ENCODE results near the gene COPS9. TPM values are rescaled to one million over a fixed set of nuclear protein-coding genes. Genes with fewer than 3 reads are reported as not detected.
A peak's percentile ranks its signal among the peaks of the same experiment; 100 is the strongest.

Gene COPS9
- total RNA-seq, 1 experiment from 2014 or later = 204 TPM

DNA sequence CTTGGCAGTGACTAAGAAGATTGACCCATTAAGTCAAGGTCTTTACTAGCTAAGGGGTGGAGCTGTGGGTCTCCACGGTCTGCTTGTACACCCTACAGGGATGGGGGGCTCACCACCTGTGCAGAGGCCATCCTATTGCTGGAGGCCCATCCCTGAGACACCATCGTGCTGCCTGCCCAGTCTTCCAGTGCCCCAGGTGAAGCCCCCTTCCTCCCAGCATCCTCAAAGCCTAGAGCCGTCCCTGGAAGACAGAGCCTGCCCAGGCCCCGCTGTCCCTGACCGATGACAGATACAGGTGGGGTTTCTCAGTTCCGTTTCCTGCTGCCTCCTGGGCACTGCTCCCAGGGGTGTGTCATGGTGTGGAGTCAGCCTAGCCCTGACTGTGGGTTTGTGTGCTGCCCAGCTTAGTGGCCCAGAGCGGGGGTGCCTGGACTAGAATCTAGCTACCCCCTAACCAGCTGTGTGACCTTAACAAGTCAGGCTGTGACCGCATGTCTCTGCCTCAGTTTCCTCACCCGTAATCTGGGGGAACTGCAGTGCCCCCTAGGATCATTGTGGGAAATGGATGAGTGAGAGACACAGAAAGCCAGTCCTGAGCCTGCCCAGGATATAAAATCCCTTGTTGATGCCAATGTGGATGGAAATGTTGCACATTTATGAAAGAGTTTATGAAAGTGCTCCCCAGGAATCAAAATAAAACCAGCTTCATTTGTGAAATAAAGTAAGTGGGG, 2.3 kb upstream of the COPS9 start:
- peak; percentile 25 for DNase-seq

DNA sequence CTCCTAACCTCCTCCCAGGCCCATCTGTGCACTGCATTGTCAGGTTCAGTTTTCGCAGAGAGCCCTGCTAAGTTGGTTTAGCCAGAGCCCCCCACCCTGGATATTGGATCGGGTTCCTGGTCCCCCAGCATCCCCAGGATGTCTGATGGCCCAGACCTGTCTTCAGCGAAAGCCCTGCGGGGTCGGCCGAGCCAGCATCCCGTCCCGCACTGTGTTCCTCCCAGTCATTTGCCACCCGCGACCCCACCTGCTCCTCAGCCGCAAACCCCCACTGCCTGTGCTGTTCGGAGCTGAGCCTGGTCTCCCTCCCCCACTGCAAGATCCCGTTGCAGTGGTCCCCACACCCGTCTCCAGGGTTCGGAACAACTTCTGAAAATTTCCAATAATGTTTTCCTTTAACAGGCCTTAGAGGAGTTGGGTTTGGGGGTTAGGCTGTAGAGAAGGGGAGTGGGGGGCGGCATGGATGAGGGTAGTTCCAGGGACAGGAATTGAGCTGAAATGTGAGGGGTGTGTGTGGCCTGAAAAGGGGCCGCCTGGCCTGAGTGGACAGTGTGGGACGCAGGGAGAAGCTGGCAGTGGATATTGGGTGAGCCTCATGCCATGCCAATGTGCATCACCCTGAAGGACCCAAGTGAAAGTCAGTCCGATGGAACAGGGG, 1.6 kb upstream of the COPS9 start:
- Histone ChIP-seq H3K36me3 (replicated peaks; ENCODE audit: control insufficient read depth, insufficient read depth, low read length) (peaks cover 3% of the 10 kb centered on the region), H3K27me3 (ENCODE audit: control insufficient read depth, insufficient read depth, low read length) (peaks cover 5% of the 10 kb centered on the region; the same call in 1 of the 2 replicates), H3K4me3 (ENCODE audit: insufficient read depth, low read depth, low read length) (no peak overlapping the region)
- DNase-seq = peak; percentile 52

More for the DNA sequence above, 2.3 kb upstream of the COPS9 start:
- H3K27me3 ChIP-seq (ENCODE audit: control insufficient read depth, insufficient read depth, low read length) = peaks cover 5% of the 10 kb centered on the region; the same call in 1 of the 2 replicates
- no peak overlapping the region for H3K4me3 ChIP-seq (ENCODE audit: insufficient read depth, low read depth, low read length)
- H3K36me3 ChIP-seq (replicated peaks; ENCODE audit: control insufficient read depth, insufficient read depth, low read length) = no peaks in the 10 kb centered on the region; the same call in 1 of the 2 replicates

DNA sequence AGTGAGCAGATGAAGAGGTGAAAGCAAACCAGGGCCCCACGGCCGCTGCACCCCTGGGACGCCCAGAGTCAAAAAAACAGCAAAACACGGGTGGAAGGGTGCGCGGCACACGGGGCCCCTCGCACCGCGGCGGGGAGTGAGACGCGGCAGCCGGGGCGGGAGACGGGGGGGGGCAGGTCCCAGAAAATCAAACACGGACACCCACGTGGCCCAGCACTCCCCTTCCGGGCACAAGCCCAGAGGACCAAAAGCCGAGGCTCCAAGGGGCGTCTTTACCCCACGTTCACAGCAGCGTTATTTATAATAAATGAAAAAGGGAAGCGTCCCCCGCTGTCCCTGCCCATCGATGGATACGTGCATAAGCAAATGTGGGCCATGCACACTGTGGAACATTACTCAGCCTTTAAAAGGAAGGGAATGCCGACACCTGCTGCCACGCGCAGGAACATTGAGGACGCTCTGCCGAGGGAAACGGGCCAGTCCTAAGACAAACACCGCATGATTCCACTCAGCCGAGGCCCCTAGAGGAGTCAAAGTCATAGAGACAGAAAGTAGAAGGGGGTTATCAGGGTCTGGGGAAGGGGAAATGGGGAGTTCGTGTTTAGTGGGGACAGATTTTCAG, 677 bp upstream of the COPS9 start:
- H3K27me3 ChIP-seq (ENCODE audit: control insufficient read depth, insufficient read depth, low read length) = peaks cover 5% of the 10 kb centered on the region; the same call in 1 of the 2 replicates
- H3K36me3 ChIP-seq (replicated peaks; ENCODE audit: control insufficient read depth, insufficient read depth, low read length) = peaks cover 11% of the 10 kb centered on the region
- peak overlapping the region; percentile 95 for H3K4me3 ChIP-seq (ENCODE audit: insufficient read depth, low read depth, low read length)
- DNase-seq = peak; percentile 50

DNA sequence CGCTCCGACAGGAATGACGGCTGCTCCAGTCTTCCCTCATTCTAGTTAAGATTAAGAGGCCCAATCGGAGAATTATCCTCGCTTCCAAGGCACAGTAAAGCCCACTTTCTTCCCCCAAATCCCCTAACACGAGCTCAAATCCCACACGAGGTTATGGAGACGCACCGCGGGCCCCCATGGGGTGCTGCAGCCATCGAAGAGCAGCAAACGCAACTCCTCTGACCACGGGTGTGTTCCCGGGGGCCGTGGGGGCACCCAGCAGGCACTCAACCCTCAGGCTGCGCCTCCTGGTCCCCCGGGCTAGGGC, 446 bp downstream of the COPS9 start:
- Histone ChIP-seq H3K36me3 (replicated peaks; ENCODE audit: control insufficient read depth, insufficient read depth, low read length) (peaks cover 18% of the 10 kb centered on the region), H3K27me3 (ENCODE audit: control insufficient read depth, insufficient read depth, low read length) (peaks cover 5% of the 10 kb centered on the region; the same call in 1 of the 2 replicates), H3K4me3 (ENCODE audit: insufficient read depth, low read depth, low read length) (peak overlapping the region; percentile 95)
- no peak for DNase-seq

GRCh38 chr2:240134956-240135520, 1.1 kb downstream of the COPS9 start:
- Histone ChIP-seq H3K36me3 (replicated peaks; ENCODE audit: control insufficient read depth, insufficient read depth, low read length) (peaks cover 23% of the 10 kb centered on the region), H3K4me3 (ENCODE audit: insufficient read depth, low read depth, low read length) (peak overlapping the region; percentile 95), H3K27me3 (ENCODE audit: control insufficient read depth, insufficient read depth, low read length) (peaks cover 5% of the 10 kb centered on the region; the same call in 1 of the 2 replicates)
- DNase-seq = peak; percentile 41

- H3K4me3 ChIP-seq (ENCODE audit: insufficient read depth, low read depth, low read length) = no peak overlapping the region
- peaks cover 26% of the 10 kb centered on the region for H3K36me3 ChIP-seq (replicated peaks; ENCODE audit: control insufficient read depth, insufficient read depth, low read length)
- peak; percentile 27 for DNase-seq
- H3K27me3 ChIP-seq (ENCODE audit: control insufficient read depth, insufficient read depth, low read length) = peaks cover 5% of the 10 kb centered on the region; the same call in 1 of the 2 replicates
Observed at GRCh38 chr2:240134466-240134865, 1.6 kb downstream of the COPS9 start.

- H3K4me3 ChIP-seq (ENCODE audit: insufficient read depth, low read depth, low read length) = no peak overlapping the region
- peak; percentile 19 for DNase-seq
- peaks cover 32% of the 10 kb centered on the region for H3K36me3 ChIP-seq (replicated peaks; ENCODE audit: control insufficient read depth, insufficient read depth, low read length)
Observed at GRCh38 chr2:240133401-240133800, 2.7 kb downstream of the COPS9 start.

DNA sequence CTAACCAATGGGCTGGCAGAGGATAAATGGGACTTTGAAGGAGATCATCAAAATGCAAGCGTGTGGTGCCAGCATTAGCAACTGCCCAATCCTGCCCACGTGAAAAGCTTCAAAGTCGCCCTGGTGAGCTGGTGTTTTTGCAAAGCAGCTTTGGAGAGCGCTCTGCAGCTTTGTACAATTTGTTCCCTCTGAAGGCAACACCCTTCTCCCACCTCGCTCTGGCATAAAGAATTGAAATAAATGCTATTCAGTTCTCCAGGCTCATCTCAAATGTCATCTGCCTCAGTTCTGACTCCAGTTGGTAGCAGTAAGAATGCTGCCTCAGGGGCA, 3.5 kb downstream of the COPS9 start:
- no peak for DNase-seq
- Histone ChIP-seq H3K4me3 (ENCODE audit: insufficient read depth, low read depth, low read length) (no peak overlapping the region), H3K36me3 (replicated peaks; ENCODE audit: control insufficient read depth, insufficient read depth, low read length) (peaks cover 32% of the 10 kb centered on the region), H3K27me3 (ENCODE audit: control insufficient read depth, insufficient read depth, low read length) (peaks cover 5% of the 10 kb centered on the region; the same call in 1 of the 2 replicates)

More at GRCh38 chr2:240133401-240133800, 2.7 kb downstream of the COPS9 start:
- H3K27me3 ChIP-seq (ENCODE audit: control insufficient read depth, insufficient read depth, low read length) = peaks cover 5% of the 10 kb centered on the region; the same call in 1 of the 2 replicates

- peak; percentile 76 for DNase-seq
- H3K27me3 ChIP-seq (ENCODE audit: control insufficient read depth, insufficient read depth, low read length) = peaks cover 5% of the 10 kb centered on the region; the same call in 1 of the 2 replicates
- H3K36me3 ChIP-seq (replicated peaks; ENCODE audit: control insufficient read depth, insufficient read depth, low read length) = peaks cover 32% of the 10 kb centered on the region
- no peak overlapping the region for H3K4me3 ChIP-seq (ENCODE audit: insufficient read depth, low read depth, low read length)
Observed at GRCh38 chr2:240131941-240132650, 4.0 kb downstream of the COPS9 start.

DNA sequence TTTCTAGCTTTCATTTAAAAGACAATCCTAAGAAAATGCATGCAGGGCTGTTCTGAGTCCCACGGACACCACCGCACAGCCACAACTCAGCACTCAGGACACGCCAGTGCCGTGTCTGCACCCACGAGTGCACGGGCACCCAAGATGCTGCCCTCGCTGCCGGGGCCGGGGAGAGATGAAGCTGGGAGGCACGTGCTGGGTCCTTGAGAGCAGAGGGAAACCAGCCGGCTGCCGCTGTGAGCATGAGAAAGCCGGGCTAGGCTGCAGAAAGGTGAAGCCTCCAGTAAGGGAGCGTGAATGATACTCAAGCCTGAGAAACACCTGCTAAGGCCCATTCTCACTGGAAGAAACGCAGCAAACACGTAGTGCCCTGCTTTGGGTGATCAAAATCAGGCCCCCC, 4.8 kb downstream of the COPS9 start:
- H3K4me3 ChIP-seq (ENCODE audit: insufficient read depth, low read depth, low read length) = no peak overlapping the region
- H3K36me3 ChIP-seq (replicated peaks; ENCODE audit: control insufficient read depth, insufficient read depth, low read length) = peaks cover 32% of the 10 kb centered on the region
- no peaks in the 10 kb centered on the region for H3K27me3 ChIP-seq (ENCODE audit: control insufficient read depth, insufficient read depth, low read length)
- peak; percentile 18 for DNase-seq

- no peak for DNase-seq
- no peaks in the 10 kb centered on the region for H3K27me3 ChIP-seq (ENCODE audit: control insufficient read depth, insufficient read depth, low read length)
- H3K4me3 ChIP-seq (ENCODE audit: insufficient read depth, low read depth, low read length) = no peak overlapping the region
- peaks cover 32% of the 10 kb centered on the region for H3K36me3 ChIP-seq (replicated peaks; ENCODE audit: control insufficient read depth, insufficient read depth, low read length)
Observed at GRCh38 chr2:240130393-240131195, 5.5 kb downstream of the COPS9 start.

GRCh38 chr2:240129731-240130392, 6.2 kb downstream of the COPS9 start:
- H3K4me3 ChIP-seq (ENCODE audit: insufficient read depth, low read depth, low read length) = no peak overlapping the region
- peaks cover 32% of the 10 kb centered on the region for H3K36me3 ChIP-seq (replicated peaks; ENCODE audit: control insufficient read depth, insufficient read depth, low read length)
- no peaks in the 10 kb centered on the region for H3K27me3 ChIP-seq (ENCODE audit: control insufficient read depth, insufficient read depth, low read length)
- no peak for DNase-seq

DNA sequence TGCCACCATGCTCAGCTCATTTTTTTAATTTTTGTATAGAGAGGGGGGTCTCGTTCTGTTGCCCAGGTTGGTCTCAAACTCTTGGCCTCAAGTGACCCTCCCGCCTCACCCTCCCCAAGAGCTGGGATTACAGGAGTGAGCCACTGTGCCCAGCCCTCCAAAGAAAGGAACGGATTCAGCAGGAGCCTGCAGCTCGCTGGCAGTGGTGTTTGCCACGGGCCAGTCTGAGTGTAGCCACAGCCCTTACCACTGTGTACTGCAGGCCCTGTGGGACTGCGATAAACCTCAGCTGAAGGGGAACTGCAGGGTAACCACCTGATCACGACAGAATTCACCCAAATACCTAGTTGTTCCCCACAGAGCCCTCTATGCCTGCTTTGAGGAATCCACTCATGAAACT, 6.8 kb downstream of the COPS9 start:
- Histone ChIP-seq H3K36me3 (replicated peaks; ENCODE audit: control insufficient read depth, insufficient read depth, low read length) (peaks cover 32% of the 10 kb centered on the region), H3K27me3 (ENCODE audit: control insufficient read depth, insufficient read depth, low read length) (no peaks in the 10 kb centered on the region), H3K4me3 (ENCODE audit: insufficient read depth, low read depth, low read length) (no peak overlapping the region)
- DNase-seq = peak; percentile 19
